IMR-90 (cell line): ENCODE data around the gene THEM5. TPM values are rescaled to one million over a fixed set of nuclear protein-coding genes. Genes with fewer than 3 reads are reported as not detected.

ENCODE experiments used
- ATAC-seq: fragments of 200-7000 bp; cut with Tn5 transposase; 2 replicates; pipeline ENCODE4 v1.9.1; 2020; ENCODE audit warnings: low read depth, mild to moderate bottlenecking, moderate library complexity
- BruUV-seq: library from RNA; stranded (reverse); fragments of 400-500 nt; replicated peaks from 2 replicates; lab custom pipeline; 2021; lab: Mats Ljungman, UMichigan
- CTCF ChIA-PET: fragments of 300-600 bp; formaldehyde crosslinking; extraction: SDS; loops from one replicate; lab custom pipeline; 2021; ENCODE audit warnings: antibody characterized with exemption; lab: Yijun Ruan, JAX
- POLR2A ChIA-PET: fragments of 300-600 bp; sonication (Branson Sonifier 250); formaldehyde crosslinking; loops from one replicate; lab custom pipeline; 2022; ENCODE audit warnings: antibody characterized with exemption; ENCODE audit not compliant: unreplicated experiment; lab: Charles Lee
- DNase-seq: peaks from one replicate; pipeline ENCODE4 v3.0.0; 2013
- H2AFZ ChIP-seq: replicated peaks from 2 replicates; pipeline ENCODE3; 2013; ENCODE audit warnings: low read length, mild to moderate bottlenecking; ENCODE audit not compliant: poor library complexity
- H2AK5ac ChIP-seq: 2 replicates; pipeline ENCODE4 v1.6.1; 2013; ENCODE audit warnings: low read depth, low read length, inconsistent platforms
- H2AK9ac ChIP-seq: replicated peaks from 2 replicates; pipeline ENCODE3; 2013; ENCODE audit warnings: mild to moderate bottlenecking, low read depth, low read length, moderate library complexity; ENCODE audit not compliant: poor library complexity
- H2BK120ac ChIP-seq: 2 replicates; pipeline ENCODE4 v1.6.1; 2013; ENCODE audit warnings: low read depth, low read length, inconsistent platforms
- H2BK15ac ChIP-seq: 3 replicates; pipeline ENCODE4 v1.6.1; 2013; ENCODE audit warnings: low read depth, low read length, inconsistent platforms
- H2BK20ac ChIP-seq: 2 replicates; pipeline ENCODE4 v1.6.1; 2013; ENCODE audit warnings: low read depth, mild to moderate bottlenecking, inconsistent platforms, low read length, moderate library complexity
- H2BK5ac ChIP-seq: 2 replicates; pipeline ENCODE4 v1.6.1; 2013; ENCODE audit warnings: mild to moderate bottlenecking, low read depth, low read length, inconsistent platforms; ENCODE audit not compliant: poor library complexity, severe bottlenecking
- H3K14ac ChIP-seq: replicated peaks from 2 replicates; pipeline ENCODE4 v1.6.1; 2013; ENCODE audit warnings: low read depth, low read length, inconsistent platforms
- H3K18ac ChIP-seq: 2 replicates; pipeline ENCODE4 v1.6.1; 2013; ENCODE audit warnings: low read depth, low read length, control low read depth
- H3K23ac ChIP-seq: 2 replicates; pipeline ENCODE4 v1.6.1; 2013; ENCODE audit warnings: low read depth, low read length, inconsistent platforms
- H3K27ac ChIP-seq: 2 replicates; pipeline ENCODE4 v1.5.1; 2013; ENCODE audit warnings: mild to moderate bottlenecking, control low read depth, low read length; ENCODE audit not compliant: insufficient read depth
- H3K27me3 ChIP-seq: 2 replicates; pipeline ENCODE4 v1.6.1; 2013; ENCODE audit warnings: low read length; ENCODE audit not compliant: control insufficient read depth, insufficient read depth
- H3K36me3 ChIP-seq: 2 replicates; pipeline ENCODE4 v1.6.1; 2013; ENCODE audit warnings: low read length, mixed read lengths; ENCODE audit not compliant: control insufficient read depth, insufficient read depth
- H3K4ac ChIP-seq: 2 replicates; pipeline ENCODE4 v1.6.1; 2013; ENCODE audit warnings: low read depth, low read length, inconsistent platforms
- H3K4me1 ChIP-seq: 2 replicates; pipeline ENCODE4 v1.6.1; 2013; ENCODE audit warnings: low read length, mixed read lengths; ENCODE audit not compliant: control insufficient read depth, insufficient read depth
- H3K4me2 ChIP-seq: 2 replicates; pipeline ENCODE4 v1.6.1; 2013; ENCODE audit warnings: low read depth, mild to moderate bottlenecking, control low read depth, low read length, moderate library complexity
- H3K4me3 ChIP-seq: 2 replicates; pipeline ENCODE4 v1.5.1; 2013; ENCODE audit warnings: low read depth, mild to moderate bottlenecking, control low read depth, low read length, moderate library complexity; ENCODE audit not compliant: insufficient read depth
- H3K56ac ChIP-seq: 2 replicates; pipeline ENCODE4 v1.6.1; 2013; ENCODE audit warnings: low read length, inconsistent platforms; ENCODE audit not compliant: insufficient read depth; ENCODE audit errors: extremely low read depth
- H3K79me1 ChIP-seq, 2 experiments: 2 replicates each; pipeline ENCODE4 v1.6.1; 2013; ENCODE audit warnings: low read length in 2 of 2, inconsistent platforms in 1 of 2, low read depth in 1 of 2
- H3K9ac ChIP-seq: 2 replicates; pipeline ENCODE4 v1.6.1; 2013; ENCODE audit warnings: low read depth, low read length, control low read depth
- H3K9me1 ChIP-seq: 2 replicates; pipeline ENCODE4 v1.6.1; 2013; ENCODE audit warnings: low read length, inconsistent platforms; ENCODE audit not compliant: insufficient read depth
- H3K9me3 ChIP-seq: 2 replicates; pipeline ENCODE4 v1.6.1; 2013; ENCODE audit warnings: low read length; ENCODE audit not compliant: control insufficient read depth, insufficient read depth
- H4K20me1 ChIP-seq: 2 replicates; pipeline ENCODE4 v1.6.1; 2013; ENCODE audit warnings: low read length, inconsistent platforms; ENCODE audit not compliant: insufficient read depth
- H4K5ac ChIP-seq: 2 replicates; pipeline ENCODE4 v1.6.1; 2013; ENCODE audit warnings: mild to moderate bottlenecking, low read depth, low read length, control low read depth
- H4K8ac ChIP-seq, 2 experiments: 2 replicates each; pipeline ENCODE4 v1.6.1; 2013; ENCODE audit warnings: low read depth in 2 of 2, low read length in 2 of 2, control low read depth in 1 of 2, inconsistent platforms in 1 of 2
- H4K91ac ChIP-seq: 2 replicates; pipeline ENCODE4 v1.6.1; 2013; ENCODE audit warnings: low read depth, low read length, inconsistent platforms; ENCODE audit not compliant: insufficient read depth
- BHLHE40 ChIP-seq: fragments of 150-350 bp; IDR thresholded peaks from 2 replicates; pipeline ENCODE4 v1.6.1; 2016; ENCODE audit warnings: mild to moderate bottlenecking, low read depth, low read length
- CEBPB ChIP-seq: IDR thresholded peaks from 2 replicates; pipeline ENCODE4 v1.6.1; 2012; ENCODE audit warnings: low read depth, low read length, improper control_type of control experiment
- CHD1 ChIP-seq: IDR thresholded peaks from 2 replicates; pipeline ENCODE4 v1.6.1; 2012; ENCODE audit warnings: low read depth, low read length, improper control_type of control experiment
- FOS ChIP-seq: fragments of 150-350 bp; IDR thresholded peaks from 2 replicates; pipeline ENCODE4 v1.6.1; 2016; ENCODE audit warnings: low read depth, low read length
- MAZ ChIP-seq: IDR thresholded peaks from 2 replicates; pipeline ENCODE4 v1.6.1; 2012; ENCODE audit warnings: low read depth, mild to moderate bottlenecking, low read length, improper control_type of control experiment, moderate library complexity, borderline replicate concordance
- POLR2A ChIP-seq: IDR thresholded peaks from 2 replicates; pipeline ENCODE4 v1.6.1; 2012; ENCODE audit warnings: mild to moderate bottlenecking, low read depth, low read length
- RAD21 ChIP-seq: IDR thresholded peaks from 2 replicates; pipeline ENCODE4 v1.6.1; 2012; ENCODE audit warnings: low read length, improper control_type of control experiment
- RFX5 ChIP-seq: IDR thresholded peaks from 2 replicates; pipeline ENCODE4 v1.8.0; 2012; ENCODE audit warnings: low read depth, mild to moderate bottlenecking, low read length, moderate library complexity
- WGBS, 2 experiments: methylation state at CpG; one replicate each; pipeline versions ENCODE4 v1.1.5 to v1.1.7; 2013; ENCODE audit warnings: missing lambda C conversion rate in 2 of 2; ENCODE audit not compliant: insufficient read length in 1 of 2; ENCODE audit errors: extremely low coverage in 2 of 2; 5-methylcytosine and 5-hydroxymethylcytosine counted together
- dilution Hi-C: fragments of 300-500 bp; cut with HindIII; formaldehyde crosslinking; loops from one replicate; pipeline ENCODE4 v1.14.3; 2018; ENCODE audit warnings: low sequenced_read_pairs; ENCODE audit not compliant: unreplicated experiment
- in situ Hi-C: fragments of 300-500 bp; cut with MboI; formaldehyde crosslinking; loops from 3 replicates; pipeline ENCODE4 v1.14.3; 2019; ENCODE audit warnings: low sequenced_read_pairs, inconsistent platforms, mixed read lengths
- intact Hi-C: fragments of 100-400 bp; cut with micrococcal nuclease; formaldehyde crosslinking; loops from 2 replicates; pipeline ENCODE4 v1.10.0; 2022
- polyA plus RNA-seq, 3 experiments: library from polyadenylated mRNA; depleted of rRNA; stranded (reverse); fragments of >200 nt; gene quantifications; 2 replicates each; pipeline ENCODE4 v1.2.3, GENCODE V29; 2012; ENCODE audit warnings: low replicate concordance in 1 of 3
- total RNA-seq: library from RNA; depleted of rRNA; stranded (reverse); fragments of >200 nt; gene quantifications from 2 replicates; pipeline ENCODE4 v1.2.3, GENCODE V29; 2012

The THEM5 gene
- total and polyA plus RNA-seq, 2 of the 4 experiments (the other 2 are of a cell fraction), result not detected

- no TSS peak for BruUV-seq
- no peak overlapping the region for H2AK9ac ChIP-seq
- H3K27me3 ChIP-seq, result no peaks in the 10 kb centered on the region
- ChIA-PET CTCF (interaction anchor here (0.7 to 2.0 kb wide), 3 partner anchors 10 to 458 kb away, joined by 3 to 6 read pairs (median 3); no protein-coding TSS in a partner anchor), POLR2A (no interaction called here)
- H4K8ac ChIP-seq, result no peak overlapping the region
- no peaks in the 10 kb centered on the region for H3K79me1 ChIP-seq
- WGBS, 2 experiments, result 57% methylated on average over 1 of the region's 1 CpG; no CpG with 5 or more reads in 1 of the 2 experiments
- H4K91ac ChIP-seq, result no peak overlapping the region
- no peak overlapping the region for H2AK5ac ChIP-seq
- TF ChIP-seq BHLHE40 (peak; percentile 8; the same call in 1 of the 2 replicates), FOS (peak; percentile 9; the same call in 1 of the 2 replicates), CHD1 (no peak), MAZ (no peak), RAD21 (no peak), CEBPB (peak; percentile 68), RFX5 (no peak), POLR2A (no peak)
- H3K14ac ChIP-seq, result no peak overlapping the region
- no peak overlapping the region for H2BK120ac ChIP-seq
- no peak overlapping the region for H2BK5ac ChIP-seq
- no peak overlapping the region for H3K4me3 ChIP-seq
- no peaks in the 10 kb centered on the region for H3K4me1 ChIP-seq
- H3K9me3 ChIP-seq, result no peaks in the 10 kb centered on the region; the same call in 1 of the 2 replicates
- in situ Hi-C loops (loop anchor here (10.0 kb wide), 1 partner anchor 118 kb away; no protein-coding TSS in a partner anchor), dilution Hi-C loops (loop anchor here (25.0 kb wide), 1 partner anchor 100 kb away; the partner anchor contains the start of gene TDRKH), intact Hi-C loops (no loop called here)
- H3K27ac ChIP-seq, result no peak overlapping the region
- no peak overlapping the region for H4K5ac ChIP-seq
- no peak overlapping the region for H3K23ac ChIP-seq
- H4K20me1 ChIP-seq, result no peaks in the 10 kb centered on the region
- H2AFZ ChIP-seq, result no peak overlapping the region
- no peaks in the 10 kb centered on the region for H3K9me1 ChIP-seq
- no peak overlapping the region for H3K4ac ChIP-seq
- ATAC-seq (peak; percentile 65), DNase-seq (peak; percentile 64)
- H2BK20ac ChIP-seq, result no peak overlapping the region
- H3K56ac ChIP-seq, result no peak overlapping the region
- H3K9ac ChIP-seq, result no peak overlapping the region
- no peak overlapping the region for H2BK15ac ChIP-seq
- peaks cover 3% of the 10 kb centered on the region for H3K36me3 ChIP-seq
- H3K18ac ChIP-seq, result no peak overlapping the region
- H3K4me2 ChIP-seq, result no peak overlapping the region
These were observed 33.5 kb upstream of the THEM5 start for GRCh38 chr1:151887028-151887427.
